Activated CD8-positive, alpha-beta T cell treated with anti-CD3 and anti-CD28 coated beads, Interleukin-2, amount 10 ng/mL, durations not matched to agents 7 days and 5 days (primary cell): ENCODE results near the gene DOCK8. TPM values are rescaled to one million over a fixed set of nuclear protein-coding genes. Genes with fewer than 3 reads are reported as not detected.
A peak's percentile ranks its signal among the peaks of the same experiment; 100 is the strongest.

Experiments used
- ATAC-seq: fragments of 150-1000 bp; cut with Tn5 transposase; one replicate; pipeline ENCODE4 v1.10.0; 2021; ENCODE audit warnings: moderate library complexity
- CTCF ChIA-PET: fragments of 350-600 bp; sonication (Branson Sonifier 250); formaldehyde crosslinking; loops from one replicate; lab custom pipeline; 2021; ENCODE audit warnings: antibody characterized with exemption; lab: Charles Lee
- POLR2A ChIA-PET: fragments of 350-600 bp; sonication (Branson Sonifier 250); formaldehyde crosslinking; loops from one replicate; lab custom pipeline; 2021; ENCODE audit warnings: antibody characterized with exemption; lab: Charles Lee
- DNase-seq: peaks from one replicate; pipeline ENCODE4 v3.0.0-alpha.2; 2020
- H3K27ac Mint-ChIP-seq: one replicate; pipeline ENCODE4 v1.8.0; 2021; ENCODE audit warnings: mild to moderate bottlenecking, mixed read lengths
- H3K27me3 Mint-ChIP-seq: one replicate; pipeline ENCODE4 v1.8.0; 2021; ENCODE audit warnings: low read depth, mixed read lengths
- H3K36me3 Mint-ChIP-seq: one replicate; pipeline ENCODE4 v1.8.0; 2021; ENCODE audit warnings: low read depth, mixed read lengths
- H3K4me1 Mint-ChIP-seq: one replicate; pipeline ENCODE4 v1.8.0; 2021; ENCODE audit warnings: low read depth, mixed read lengths
- H3K4me3 Mint-ChIP-seq: one replicate; pipeline ENCODE4 v1.8.0; 2021; ENCODE audit warnings: mild to moderate bottlenecking, mixed read lengths
- H3K9me3 Mint-ChIP-seq: one replicate; pipeline ENCODE4 v1.8.0; 2022; ENCODE audit warnings: mixed read lengths; ENCODE audit not compliant: insufficient read depth
- total RNA-seq, 2 experiments: library from RNA; stranded (reverse); gene quantifications; one replicate each; pipeline ENCODE4 v1.2.3, GENCODE V29; 2021

Gene DOCK8
- total RNA-seq, 2 experiments from 2014 or later, result 386 to 389 TPM

DNA sequence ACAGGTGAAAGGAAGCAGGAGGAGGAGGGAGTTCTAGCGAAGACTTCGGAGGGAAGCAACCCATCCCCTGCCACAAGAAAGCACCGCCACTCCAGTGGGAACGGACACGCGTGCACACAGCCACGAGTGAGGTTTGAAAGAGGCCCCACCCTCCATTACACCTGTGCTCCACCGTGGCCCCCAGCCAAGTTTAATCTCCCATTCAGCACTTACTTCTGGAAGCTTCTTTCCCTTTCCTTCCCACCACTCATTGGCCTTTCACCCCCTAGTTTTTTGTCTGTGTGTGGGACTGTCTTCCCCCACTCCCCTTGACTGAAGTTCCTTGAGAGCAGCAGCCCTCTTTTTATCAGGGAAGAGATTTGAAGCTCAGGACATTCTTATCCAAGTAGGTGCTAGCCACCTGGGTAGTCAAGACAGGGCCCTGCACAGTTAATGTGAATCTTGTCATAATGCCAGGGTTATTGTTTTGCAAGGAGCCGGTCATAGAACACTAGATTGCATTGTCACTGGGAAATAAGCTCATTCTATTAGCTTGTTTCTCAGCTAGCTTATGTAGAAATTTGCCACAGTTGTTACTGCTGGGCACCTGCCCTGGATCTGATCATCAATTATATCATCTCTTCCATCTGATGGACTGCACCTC lies 256.0 kb downstream of the DOCK8 start:
- Mint-ChIP-seq H3K27ac (peak overlapping the region; percentile 93), H3K27me3 (no peaks in the 10 kb centered on the region), H3K4me3 (peak overlapping the region; percentile 85), H3K4me1 (peaks cover 32% of the 10 kb centered on the region), H3K9me3 (no peaks in the 10 kb centered on the region), H3K36me3 (peaks cover 17% of the 10 kb centered on the region)
- POLR2A ChIA-PET, result interaction anchor here (0.9 kb wide), 1 partner anchor 28 kb away, joined by 3 read pairs; no protein-coding TSS in a partner anchor
- CTCF ChIA-PET, result interaction anchor here (0.6 to 1.6 kb wide), 6 partner anchors 34 to 534 kb away, joined by 3 to 7 read pairs (median 3); partner anchors contain the start of gene KANK1
- no peak for ATAC-seq
- DNase-seq, result no peak

- ChIA-PET CTCF (interaction anchor here (1.2 to 1.6 kb wide), 3 partner anchors 45 to 534 kb away, joined by 3 to 7 read pairs (median 3); no protein-coding TSS in a partner anchor), POLR2A (no interaction called here)
- H3K36me3 Mint-ChIP-seq, result peaks cover 14% of the 10 kb centered on the region
- no peaks in the 10 kb centered on the region for H3K9me3 Mint-ChIP-seq
- peak overlapping the region; percentile 93 for H3K27ac Mint-ChIP-seq
- no peak for DNase-seq
- H3K27me3 Mint-ChIP-seq, result no peaks in the 10 kb centered on the region
- ATAC-seq, result no peak
- peaks cover 32% of the 10 kb centered on the region for H3K4me1 Mint-ChIP-seq
- peak overlapping the region; percentile 85 for H3K4me3 Mint-ChIP-seq
Observed at GRCh38 chr9:471320-471719, 256.7 kb downstream of the DOCK8 start.

DNA sequence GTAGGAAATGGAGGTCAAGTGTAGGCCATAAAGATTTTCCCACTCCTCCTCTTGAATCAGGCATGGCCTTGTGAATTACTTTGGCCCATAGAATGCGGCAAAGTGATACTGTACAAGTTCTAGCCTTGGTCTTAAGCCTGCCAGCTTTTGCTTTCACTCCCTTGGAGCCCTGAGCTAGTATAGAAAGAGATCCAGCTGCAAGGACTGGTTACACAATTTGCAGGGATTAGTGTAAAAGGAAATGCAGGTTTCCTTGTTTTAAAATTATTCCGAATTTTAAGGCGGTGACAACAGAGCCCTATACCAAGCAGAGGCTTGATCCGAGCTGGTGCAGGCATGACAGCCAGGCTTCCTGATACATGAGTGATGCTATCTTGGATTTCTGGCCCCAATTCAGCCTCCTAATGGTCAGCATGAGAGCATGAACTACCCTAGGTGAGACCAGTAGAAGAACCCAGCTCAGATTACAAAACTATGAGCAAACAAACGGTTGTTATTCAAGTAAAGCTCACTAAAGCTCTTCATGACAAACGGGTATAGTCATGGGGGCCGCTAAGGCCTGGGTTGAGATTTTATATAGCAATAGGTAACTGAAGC lies 257.9 kb downstream of the DOCK8 start:
- Mint-ChIP-seq H3K27me3 (no peaks in the 10 kb centered on the region), H3K9me3 (no peaks in the 10 kb centered on the region), H3K36me3 (peaks cover 10% of the 10 kb centered on the region), H3K4me1 (peaks cover 32% of the 10 kb centered on the region), H3K27ac (no peak overlapping the region), H3K4me3 (no peak overlapping the region)
- POLR2A ChIA-PET, result no interaction called here
- DNase-seq, result no peak
- CTCF ChIA-PET, result interaction anchor here (2.1 kb wide), 1 partner anchor 537 kb away, joined by 5 read pairs; no protein-coding TSS in a partner anchor
- ATAC-seq, result no peak

DNA sequence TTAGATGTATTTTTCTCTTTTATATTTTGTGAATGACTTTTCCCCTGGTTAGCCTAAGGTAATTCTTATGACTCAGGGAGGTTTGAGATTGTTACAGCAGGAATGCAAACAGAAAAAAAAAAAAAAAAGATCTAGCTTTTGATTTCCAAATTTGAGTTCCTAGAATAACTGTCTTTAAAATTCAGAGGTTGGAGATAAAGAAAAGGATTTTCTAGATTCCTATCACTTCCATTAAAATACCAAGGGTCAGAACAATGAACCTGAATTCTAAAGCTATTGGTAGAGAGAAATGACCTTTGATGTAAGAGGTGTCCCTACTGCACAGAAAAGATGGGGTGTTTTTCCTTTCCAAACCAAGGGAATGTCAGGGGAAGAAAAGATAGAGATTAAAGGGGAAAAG lies 262.5 kb downstream of the DOCK8 start:
- Mint-ChIP-seq H3K9me3 (no peaks in the 10 kb centered on the region), H3K27ac (no peak overlapping the region), H3K27me3 (no peaks in the 10 kb centered on the region), H3K4me3 (no peak overlapping the region), H3K4me1 (no peaks in the 10 kb centered on the region), H3K36me3 (peaks cover 4% of the 10 kb centered on the region)
- ATAC-seq, result no peak
- ChIA-PET CTCF (no interaction called here), POLR2A (no interaction called here)
- DNase-seq, result no peak

DNA sequence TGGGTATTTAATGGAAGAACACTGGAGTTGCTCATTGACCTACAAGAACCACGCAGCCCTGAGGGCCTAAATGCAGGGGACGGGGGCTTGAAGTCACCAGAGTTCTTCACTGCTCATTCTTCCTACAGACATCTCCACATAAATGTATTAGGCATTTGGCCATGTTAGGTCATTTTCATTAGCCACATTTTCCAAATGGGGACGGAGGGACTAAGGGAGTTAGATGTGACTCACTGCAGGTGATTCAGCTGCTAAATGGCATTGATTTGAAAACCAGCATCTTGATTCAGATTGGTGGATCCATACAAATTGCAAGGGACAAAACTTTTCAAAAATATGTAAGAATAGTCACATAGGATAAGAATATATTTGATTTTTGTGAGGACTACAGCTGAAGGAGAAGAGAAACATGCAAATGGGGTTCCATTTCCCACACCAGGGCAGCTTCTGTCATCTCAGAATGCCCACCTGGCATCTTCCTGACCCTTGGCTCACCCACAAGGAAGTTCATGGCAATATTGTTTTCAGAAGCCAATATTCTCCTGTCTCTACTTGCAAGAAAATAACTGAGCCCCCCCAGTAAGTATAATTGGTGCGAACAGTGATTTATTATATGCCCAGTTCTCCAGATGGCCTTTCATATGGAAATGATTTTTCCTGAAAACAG lies 264.8 kb downstream of the DOCK8 start:
- ATAC-seq (no peak), DNase-seq (no peak)
- Mint-ChIP-seq H3K27me3 (no peaks in the 10 kb centered on the region), H3K36me3 (peaks cover 4% of the 10 kb centered on the region), H3K9me3 (no peaks in the 10 kb centered on the region), H3K4me3 (no peak overlapping the region), H3K4me1 (no peaks in the 10 kb centered on the region), H3K27ac (no peak overlapping the region)
- CTCF ChIA-PET, result no interaction called here
- POLR2A ChIA-PET, result no interaction called here

- DNase-seq (no peak), ATAC-seq (no peak)
- Mint-ChIP-seq H3K4me1 (no peaks in the 10 kb centered on the region), H3K4me3 (no peak overlapping the region), H3K9me3 (no peaks in the 10 kb centered on the region), H3K27me3 (no peaks in the 10 kb centered on the region), H3K27ac (no peak overlapping the region), H3K36me3 (peaks cover 4% of the 10 kb centered on the region)
- POLR2A ChIA-PET, result no interaction called here
- CTCF ChIA-PET, result no interaction called here
Observed at GRCh38 chr9:479971-480350, 265.3 kb downstream of the DOCK8 start.

- ChIA-PET POLR2A (no interaction called here), CTCF (no interaction called here)
- H3K4me3 Mint-ChIP-seq, result no peak overlapping the region
- H3K4me1 Mint-ChIP-seq, result no peaks in the 10 kb centered on the region
- no peaks in the 10 kb centered on the region for H3K36me3 Mint-ChIP-seq
- H3K9me3 Mint-ChIP-seq, result no peaks in the 10 kb centered on the region
- H3K27ac Mint-ChIP-seq, result no peak overlapping the region
- ATAC-seq, result no peak
- no peak for DNase-seq
- H3K27me3 Mint-ChIP-seq, result no peaks in the 10 kb centered on the region
Observed at GRCh38 chr9:482739-483138, 268.1 kb downstream of the DOCK8 start.

- Mint-ChIP-seq H3K27ac (no peak overlapping the region), H3K4me1 (no peaks in the 10 kb centered on the region), H3K4me3 (no peak overlapping the region), H3K9me3 (no peaks in the 10 kb centered on the region), H3K27me3 (peaks cover 2% of the 10 kb centered on the region), H3K36me3 (no peaks in the 10 kb centered on the region)
- DNase-seq (no peak), ATAC-seq (no peak)
- POLR2A ChIA-PET, result no interaction called here
- CTCF ChIA-PET, result no interaction called here
Observed at GRCh38 chr9:486156-486555, 271.5 kb downstream of the DOCK8 start.

- no peaks in the 10 kb centered on the region for H3K36me3 Mint-ChIP-seq
- H3K9me3 Mint-ChIP-seq, result no peaks in the 10 kb centered on the region
- ChIA-PET CTCF (interaction anchor here (0.8 kb wide), 1 partner anchor 8 kb away, joined by 3 read pairs; no protein-coding TSS in a partner anchor), POLR2A (interaction anchor here (0.5 kb wide), 1 partner anchor 561 kb away, joined by 3 read pairs; no protein-coding TSS in a partner anchor)
- peaks cover 2% of the 10 kb centered on the region for H3K27me3 Mint-ChIP-seq
- ATAC-seq, result no peak
- no peaks in the 10 kb centered on the region for H3K4me1 Mint-ChIP-seq
- no peak for DNase-seq
- H3K4me3 Mint-ChIP-seq, result no peak overlapping the region
- H3K27ac Mint-ChIP-seq, result no peak overlapping the region
Observed at GRCh38 chr9:487429-487828, 272.8 kb downstream of the DOCK8 start.

DNA sequence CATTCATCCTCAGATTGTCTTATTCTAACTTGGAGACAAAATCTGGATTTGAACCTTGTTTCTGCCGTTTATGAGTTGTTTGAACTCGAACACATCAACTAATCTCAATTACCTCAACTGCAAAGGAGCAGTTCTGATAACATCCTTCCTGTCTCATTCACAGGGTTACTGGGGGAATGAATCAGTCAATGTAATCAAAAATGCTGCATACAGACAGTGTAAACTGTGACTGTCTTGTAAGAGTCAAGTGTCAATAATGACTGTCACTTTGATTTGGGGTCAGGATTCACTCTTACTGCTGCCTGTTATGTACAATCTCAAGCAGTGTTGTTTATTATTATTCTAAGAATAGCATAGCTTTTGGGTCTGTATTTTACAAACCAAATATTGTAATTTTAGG lies 273.8 kb downstream of the DOCK8 start:
- H3K27ac Mint-ChIP-seq, result no peak overlapping the region
- no peaks in the 10 kb centered on the region for H3K4me1 Mint-ChIP-seq
- ATAC-seq (no peak), DNase-seq (no peak)
- H3K4me3 Mint-ChIP-seq, result no peak overlapping the region
- ChIA-PET CTCF (no interaction called here), POLR2A (no interaction called here)
- H3K36me3 Mint-ChIP-seq, result no peaks in the 10 kb centered on the region
- no peaks in the 10 kb centered on the region for H3K9me3 Mint-ChIP-seq
- peaks cover 2% of the 10 kb centered on the region for H3K27me3 Mint-ChIP-seq

GRCh38 chr9:489198-490197 lies 274.8 kb downstream of the DOCK8 start:
- Mint-ChIP-seq H3K27ac (no peak overlapping the region), H3K36me3 (no peaks in the 10 kb centered on the region), H3K4me3 (no peak overlapping the region), H3K27me3 (peaks cover 2% of the 10 kb centered on the region), H3K4me1 (no peaks in the 10 kb centered on the region), H3K9me3 (no peaks in the 10 kb centered on the region)
- POLR2A ChIA-PET, result no interaction called here
- no peak for ATAC-seq
- no peak for DNase-seq
- CTCF ChIA-PET, result no interaction called here
